ENCODE results near the gene OSR1. TPM values are rescaled to one million over a fixed set of nuclear protein-coding genes. Genes with fewer than 3 reads are reported as not detected.

The OSR1 gene
- total RNA-seq, 1 experiment from 2014 or later: 4.4 TPM

- CTCF ChIA-PET: interaction anchor here (0.6 kb wide), 2 partner anchors 14 to 482 kb away, joined by 3 to 6 read pairs; no protein-coding TSS in a partner anchor
- Histone ChIP-seq H3K27me3 (ENCODE audit: control insufficient read depth, insufficient read depth, low read length) (no peaks in the 10 kb centered on the region), H3K9me3 (ENCODE audit: control insufficient read depth, insufficient read depth, low read depth, low read length) (no peaks in the 10 kb centered on the region), H3K36me3 (ENCODE audit: control insufficient read depth, insufficient read depth, low read length) (peaks cover 4% of the 10 kb centered on the region; the same call in 1 of the 2 replicates), H3K27ac (ENCODE audit: low read length) (peak overlapping the region; percentile 97), H3K4me3 (ENCODE audit: low read depth in 2 of 2, low read length in 2 of 2) (peak overlapping the region; percentile 79 to 96), H3K4me1 (ENCODE audit: control insufficient read depth, insufficient read depth, low read length) (no peaks in the 10 kb centered on the region; the same call in 1 of the 2 replicates)
- in situ Hi-C loops (cut with HindIII; ENCODE audit: low pct_unique_long_range_greater_than_20kb, low sequenced_read_pairs) (no loop called here), intact Hi-C loops (cut with micrococcal nuclease; ENCODE audit: unreplicated experiment) (no loop called here)
- TSS peak; percentile 80 for BruUV-seq (replicated peaks)
- peak; percentile 94 for ATAC-seq
- POLR2A ChIA-PET: interaction anchor here (0.6 kb wide), 1 partner anchor 43 kb away, joined by 4 read pairs; no protein-coding TSS in a partner anchor
- peak; percentile 84 for DNase-seq (ENCODE audit: low read depth, low spot score)
- TF ChIP-seq REST (IDR thresholded peaks at IDR 0.05; ENCODE audit: insufficient read depth in 1 of 2, low read depth in 2 of 2, low read length in 1 of 2): 0 out of 4 replicates have a peak, but pooled peaks of 1 of the 2 experiments have one; percentile 38
- peak; percentile 98 for TF ChIP-seq POLR2AphosphoS5 (IDR thresholded peaks at IDR 0.05; ENCODE audit: low read depth, low read length)
- TF ChIP-seq TCF7L2 (IDR thresholded peaks at IDR 0.05; ENCODE audit: low read depth, low read length): no peak
These were observed 10.5 kb downstream of the OSR1 start for GRCh38 chr2:19347619-19348562.

GRCh38 chr2:19346983-19347618, 11.3 kb downstream of the OSR1 start:
- in situ Hi-C loops (cut with HindIII; ENCODE audit: low pct_unique_long_range_greater_than_20kb, low sequenced_read_pairs) (no loop called here), intact Hi-C loops (cut with micrococcal nuclease; ENCODE audit: unreplicated experiment) (no loop called here)
- peak overlapping the region; percentile 79 to 96 for H3K4me3 ChIP-seq (ENCODE audit: low read depth in 2 of 2, low read length in 2 of 2)
- H3K4me1 ChIP-seq (ENCODE audit: control insufficient read depth, insufficient read depth, low read length): no peaks in the 10 kb centered on the region; the same call in 1 of the 2 replicates
- no peaks in the 10 kb centered on the region for H3K27me3 ChIP-seq (ENCODE audit: control insufficient read depth, insufficient read depth, low read length)
- ATAC-seq: no peak
- TF ChIP-seq SIN3A (IDR thresholded peaks at IDR 0.05; ENCODE audit: borderline replicate concordance, insufficient read depth, low read depth, low read length) (no peak), CTCF (IDR thresholded peaks at IDR 0.05) (no peak), TCF7L2 (IDR thresholded peaks at IDR 0.05; ENCODE audit: low read depth, low read length) (no peak), POLR2AphosphoS5 (IDR thresholded peaks at IDR 0.05; ENCODE audit: low read depth, low read length) (no peak; the same call in 1 of the 2 replicates), REST (IDR thresholded peaks at IDR 0.05; ENCODE audit: insufficient read depth in 1 of 2, low read depth in 2 of 2, low read length in 1 of 2) (no peak)
- no peak for DNase-seq (ENCODE audit: low read depth, low spot score)
- no peaks in the 10 kb centered on the region for H3K9me3 ChIP-seq (ENCODE audit: control insufficient read depth, insufficient read depth, low read depth, low read length)
- H3K36me3 ChIP-seq (ENCODE audit: control insufficient read depth, insufficient read depth, low read length): peaks cover 4% of the 10 kb centered on the region; the same call in 1 of the 2 replicates
- peak overlapping the region; percentile 97 for H3K27ac ChIP-seq (ENCODE audit: low read length)
- no TSS peak for BruUV-seq (replicated peaks)
- CTCF ChIA-PET: no interaction called here
- POLR2A ChIA-PET: interaction anchor here (0.6 kb wide), 1 partner anchor 42 kb away, joined by 4 read pairs; no protein-coding TSS in a partner anchor
